GM12874 (cell line): Measurements from ENCODE around the gene PTPRE.

Experiments
- TF ChIP-seq, protein P1 (sequence below): IDR thresholded peaks from 2 replicates; pipeline ENCODE4 v1.5.1; 2011; ENCODE audit warnings: low read depth, mild to moderate bottlenecking, control low read depth, low read length, moderate library complexity; ENCODE audit not compliant: insufficient read depth

Gene PTPRE

DNA sequence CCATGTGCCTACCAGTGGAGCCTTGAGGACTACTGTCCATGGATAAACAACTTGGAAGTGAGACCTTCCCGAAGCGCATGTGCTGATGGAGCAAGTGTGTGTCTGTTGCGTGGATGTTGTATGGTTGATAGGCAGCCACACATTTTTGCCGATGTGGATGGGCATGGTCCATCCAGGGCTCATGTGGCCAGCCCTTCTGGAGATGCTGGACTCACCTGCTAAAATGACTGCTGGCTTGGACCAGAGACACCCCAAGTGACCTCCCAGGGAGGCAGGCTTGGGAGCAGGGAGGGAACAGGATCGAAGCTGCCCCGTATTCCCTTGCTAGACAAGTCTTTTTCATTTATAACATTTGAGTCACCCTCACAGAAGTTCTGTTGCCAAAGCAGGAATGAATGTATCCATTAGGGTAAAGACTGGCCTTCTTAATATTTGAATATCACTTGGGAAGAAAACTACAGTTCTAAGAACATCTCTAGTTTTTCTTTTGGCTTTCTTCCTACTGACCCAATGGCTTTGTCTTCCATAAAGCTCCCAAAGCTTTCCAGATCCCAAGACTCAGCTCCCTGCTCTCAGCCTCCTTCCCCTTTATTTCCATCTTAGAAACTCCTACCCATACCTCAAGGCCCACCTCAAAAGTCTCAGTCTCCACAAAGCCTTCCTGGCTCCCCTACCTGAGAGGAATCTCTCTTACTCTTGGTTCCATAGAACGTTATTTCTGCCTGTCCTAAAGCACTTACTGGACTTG is 3.0 kb downstream of the PTPRE start:
- TF ChIP-seq, protein P1, sequence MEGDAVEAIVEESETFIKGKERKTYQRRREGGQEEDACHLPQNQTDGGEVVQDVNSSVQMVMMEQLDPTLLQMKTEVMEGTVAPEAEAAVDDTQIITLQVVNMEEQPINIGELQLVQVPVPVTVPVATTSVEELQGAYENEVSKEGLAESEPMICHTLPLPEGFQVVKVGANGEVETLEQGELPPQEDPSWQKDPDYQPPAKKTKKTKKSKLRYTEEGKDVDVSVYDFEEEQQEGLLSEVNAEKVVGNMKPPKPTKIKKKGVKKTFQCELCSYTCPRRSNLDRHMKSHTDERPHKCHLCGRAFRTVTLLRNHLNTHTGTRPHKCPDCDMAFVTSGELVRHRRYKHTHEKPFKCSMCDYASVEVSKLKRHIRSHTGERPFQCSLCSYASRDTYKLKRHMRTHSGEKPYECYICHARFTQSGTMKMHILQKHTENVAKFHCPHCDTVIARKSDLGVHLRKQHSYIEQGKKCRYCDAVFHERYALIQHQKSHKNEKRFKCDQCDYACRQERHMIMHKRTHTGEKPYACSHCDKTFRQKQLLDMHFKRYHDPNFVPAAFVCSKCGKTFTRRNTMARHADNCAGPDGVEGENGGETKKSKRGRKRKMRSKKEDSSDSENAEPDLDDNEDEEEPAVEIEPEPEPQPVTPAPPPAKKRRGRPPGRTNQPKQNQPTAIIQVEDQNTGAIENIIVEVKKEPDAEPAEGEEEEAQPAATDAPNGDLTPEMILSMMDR: no peak

DNA sequence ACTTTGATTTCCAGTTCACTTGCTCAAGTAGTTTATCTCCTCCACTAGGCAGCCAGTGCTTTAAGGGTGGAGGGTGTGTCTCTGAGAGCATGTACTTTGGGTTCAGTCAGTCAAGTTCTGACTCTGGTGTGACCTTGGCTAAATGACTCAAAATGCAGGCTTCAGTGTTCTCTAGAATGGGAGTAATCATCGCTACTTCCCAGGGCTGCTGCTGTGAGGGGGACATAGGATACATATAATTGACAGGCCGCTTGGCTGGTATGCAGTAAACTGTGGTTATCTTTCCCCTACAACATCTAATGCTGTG is 3.5 kb downstream of the PTPRE start:
- TF ChIP-seq, protein P1: no peak

DNA sequence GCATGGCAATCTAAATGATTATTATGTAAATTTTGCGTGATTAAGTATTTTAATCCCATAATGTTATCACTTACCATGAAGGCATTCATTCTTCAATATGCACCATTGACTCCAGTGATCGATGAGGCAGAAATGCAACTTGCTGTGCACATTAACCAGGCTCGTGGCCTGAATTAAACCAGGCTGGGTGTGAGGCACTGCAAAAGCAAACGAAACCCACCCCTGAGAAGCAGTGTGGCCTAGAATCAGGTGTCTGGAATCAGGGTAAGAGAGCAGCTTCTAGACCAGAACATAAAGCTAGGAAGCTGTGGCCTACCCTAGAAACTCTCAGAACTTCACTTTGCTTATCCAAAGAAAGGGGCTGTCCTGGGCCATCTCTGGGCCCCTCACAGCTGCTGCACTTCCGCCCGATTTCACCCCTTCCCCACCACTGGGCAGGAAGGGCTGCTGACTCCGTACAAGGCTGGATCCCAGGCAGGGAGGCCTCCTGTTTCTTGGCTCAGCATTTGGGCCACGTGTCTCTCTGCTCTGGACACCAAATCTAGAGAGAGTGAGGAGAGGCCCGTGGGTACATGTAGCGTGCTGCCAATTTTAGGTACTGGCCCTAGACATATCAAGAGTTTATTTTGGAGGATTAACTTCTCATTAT is 4.4 kb downstream of the PTPRE start:
- TF ChIP-seq, protein P1: no peak

DNA sequence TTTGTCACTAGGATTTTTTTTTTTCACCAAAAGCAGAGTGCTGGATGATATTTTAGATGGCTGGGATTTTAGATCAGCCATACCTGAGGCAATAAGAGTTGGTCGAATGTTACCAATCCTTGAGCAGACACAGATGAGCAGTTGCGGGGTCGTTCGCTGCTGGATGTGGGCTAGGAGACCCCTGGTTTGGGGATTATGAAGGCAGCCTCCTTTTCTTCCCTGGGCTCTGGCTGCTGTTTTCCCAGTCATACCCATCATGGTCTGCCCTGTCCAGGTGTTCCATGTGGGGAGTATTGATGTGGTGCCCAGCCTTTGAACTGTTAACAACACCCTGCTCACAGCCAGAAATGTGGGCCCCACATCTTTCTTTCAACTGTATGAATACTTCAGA is 5.0 kb downstream of the PTPRE start:
- TF ChIP-seq, protein P1: no peak

DNA sequence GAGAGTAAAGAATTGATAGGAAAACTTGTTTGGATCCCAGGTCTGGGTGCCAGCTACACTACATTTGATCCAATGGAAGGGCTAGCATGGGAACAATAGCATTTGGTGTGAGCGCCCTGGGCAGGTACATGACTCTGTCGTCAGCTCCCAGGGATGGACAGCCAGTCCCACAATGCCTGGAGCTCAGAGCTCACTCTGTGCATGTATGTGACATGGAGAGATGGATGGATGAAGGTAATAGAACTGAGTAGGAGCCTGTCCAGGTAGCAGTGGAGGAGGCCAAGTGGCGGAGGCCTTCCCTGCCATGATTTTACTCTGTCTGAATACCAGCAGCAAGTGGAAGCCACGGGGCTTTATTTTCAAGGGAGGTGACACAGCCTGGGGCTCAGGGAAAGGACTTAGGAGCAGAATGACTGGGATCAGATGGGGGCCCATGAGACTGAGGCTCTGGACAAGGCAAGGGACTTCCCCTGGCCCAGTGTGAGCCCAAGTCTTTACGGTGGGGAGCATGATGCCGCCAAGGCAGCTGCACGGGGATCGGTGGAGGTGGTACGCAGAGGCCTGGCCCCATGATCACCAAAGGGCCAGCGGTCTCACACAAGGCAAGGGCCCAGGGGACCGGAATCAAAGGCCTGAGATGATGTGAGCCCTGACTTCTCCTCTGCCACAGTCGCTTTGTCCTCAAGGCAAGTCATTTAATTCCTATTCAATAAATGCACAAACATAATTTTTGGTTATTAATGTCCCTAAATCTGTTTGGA is 5.9 kb downstream of the PTPRE start:
- TF ChIP-seq, protein P1: no peak

DNA sequence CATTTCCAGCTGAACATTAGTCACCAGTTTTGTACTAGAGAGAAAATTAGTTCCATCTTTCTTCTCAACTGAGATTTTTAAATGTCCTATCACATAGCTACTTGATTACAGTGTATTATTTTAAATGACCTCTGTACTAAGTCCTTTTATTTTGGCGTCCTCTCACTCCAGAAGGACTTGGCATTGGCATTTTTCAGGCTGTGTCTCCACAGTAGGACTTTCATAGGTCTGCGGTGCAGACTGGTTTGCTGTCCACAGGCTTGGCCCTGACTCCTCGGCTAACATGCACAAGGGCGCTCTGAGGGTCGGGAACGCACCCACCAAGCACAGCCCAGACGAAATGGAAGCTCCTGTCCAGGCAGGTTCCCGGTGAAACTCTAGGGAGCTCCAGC is 6.5 kb downstream of the PTPRE start:
- TF ChIP-seq, protein P1: no peak

DNA sequence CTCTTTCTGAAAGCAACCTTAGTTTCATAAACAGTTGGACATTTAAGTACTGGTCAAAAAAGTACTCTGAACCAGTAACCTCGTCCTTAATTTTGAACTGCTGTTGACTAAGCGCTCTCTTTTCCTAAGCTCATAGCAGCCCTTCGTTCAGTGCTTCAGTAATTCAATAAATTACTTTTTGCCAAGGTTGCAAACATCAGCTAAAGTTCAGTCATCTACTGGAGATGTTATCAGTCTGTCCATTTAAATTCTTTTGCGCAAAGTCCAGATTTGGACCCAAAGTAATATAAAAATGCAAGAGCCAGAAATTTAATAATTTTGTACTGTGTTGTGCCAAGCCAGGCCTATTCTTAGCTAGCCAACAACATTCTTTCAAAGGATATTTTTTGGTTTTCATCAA is 8.4 kb downstream of the PTPRE start:
- TF ChIP-seq, protein P1: no peak
